WTC11 (cell line): ENCODE measurements around the gene GFPT1. TPM values are rescaled to one million over a fixed set of nuclear protein-coding genes. Genes with fewer than 3 reads are reported as not detected.

ENCODE experiments used
- ATAC-seq: fragments of 200-7000 bp; cut with Tn5 transposase; 2 replicates; pipeline ENCODE4 v1.10.0; 2021; ENCODE audit warnings: mild to moderate bottlenecking, moderate library complexity
- CTCF ChIA-PET: fragments of 300-600 bp; sonication (Branson Sonifier 250); formaldehyde crosslinking; loops from one replicate; lab custom pipeline; 2021; ENCODE audit warnings: antibody characterized with exemption; lab: Charles Lee
- POLR2A ChIA-PET: fragments of 350-600 bp; sonication (Branson Sonifier 250); formaldehyde crosslinking; loops from one replicate; lab custom pipeline; 2021; ENCODE audit warnings: antibody characterized with exemption; lab: Charles Lee
- DNase-seq: peaks from one replicate; pipeline ENCODE4 v3.0.0; 2021; ENCODE audit warnings: low spot score
- H3K27ac Mint-ChIP-seq: 2 replicates; pipeline ENCODE4 v1.8.0; 2021; ENCODE audit warnings: mixed read lengths
- H3K27me3 Mint-ChIP-seq: 2 replicates; pipeline ENCODE4 v1.8.0; 2021; ENCODE audit warnings: low read depth, mild to moderate bottlenecking, moderate library complexity, mixed read lengths
- H3K36me3 Mint-ChIP-seq: 2 replicates; pipeline ENCODE4 v1.8.0; 2021; ENCODE audit warnings: mixed read lengths
- H3K4me1 Mint-ChIP-seq: 2 replicates; pipeline ENCODE4 v1.8.0; 2022; ENCODE audit warnings: mixed read lengths
- H3K4me3 Mint-ChIP-seq: 2 replicates; pipeline ENCODE4 v1.8.0; 2021; ENCODE audit warnings: mild to moderate bottlenecking, moderate library complexity, mixed read lengths
- H3K9me3 Mint-ChIP-seq: 2 replicates; pipeline ENCODE4 v1.8.0; 2021; ENCODE audit warnings: mixed read lengths
- AR ChIP-seq: fragments of 250-450 bp; sonication (Bioruptor Pico); IDR thresholded peaks from 2 replicates; pipeline ENCODE4 v1.9.0; 2021; ENCODE audit warnings: mild to moderate bottlenecking
- CBFB ChIP-seq: sonication (generic); formaldehyde crosslinking; IDR thresholded peaks from 2 replicates; pipeline ENCODE4 v1.8.1; 2022; ENCODE audit warnings: mild to moderate bottlenecking, low read depth, missing genetic modification reagents
- CREM ChIP-seq: sonication (generic); formaldehyde crosslinking; IDR thresholded peaks from 2 replicates; pipeline ENCODE4 v1.8.1; 2022; ENCODE audit warnings: mild to moderate bottlenecking, missing genetic modification reagents, moderate library complexity
- CTCF ChIP-seq: fragments of 200-600 bp; IDR thresholded peaks from 2 replicates; pipeline ENCODE4 v1.8.0; 2022; ENCODE audit warnings: antibody characterized with exemption
- E2F1 ChIP-seq: sonication (generic); formaldehyde crosslinking; IDR thresholded peaks from 2 replicates; pipeline ENCODE4 v1.8.0; 2022; ENCODE audit warnings: mild to moderate bottlenecking, missing genetic modification reagents
- ESRRA ChIP-seq: sonication (generic); formaldehyde crosslinking; IDR thresholded peaks from 2 replicates; pipeline ENCODE4 v1.8.1; 2022; ENCODE audit warnings: mild to moderate bottlenecking, missing genetic modification reagents, borderline replicate concordance
- FOXK1 ChIP-seq: sonication (generic); formaldehyde crosslinking; IDR thresholded peaks from 2 replicates; pipeline ENCODE4 v1.8.0; 2022; ENCODE audit warnings: mild to moderate bottlenecking, moderate library complexity, missing genetic modification reagents
- FOXP1 ChIP-seq: sonication (generic); formaldehyde crosslinking; IDR thresholded peaks from 2 replicates; pipeline ENCODE4 v1.8.0; 2022; ENCODE audit warnings: missing genetic modification reagents, mild to moderate bottlenecking, moderate library complexity, borderline replicate concordance
- GABPB1 ChIP-seq: sonication (generic); formaldehyde crosslinking; IDR thresholded peaks from 2 replicates; pipeline ENCODE4 v1.8.1; 2023; ENCODE audit warnings: mild to moderate bottlenecking, missing genetic modification reagents
- JUN ChIP-seq: sonication (generic); formaldehyde crosslinking; IDR thresholded peaks from 2 replicates; pipeline ENCODE4 v1.8.0; 2023; ENCODE audit warnings: mild to moderate bottlenecking, missing genetic modification reagents
- NFYB ChIP-seq: sonication (generic); formaldehyde crosslinking; conservative IDR thresholded peaks from 2 replicates; pipeline ENCODE4 v1.8.0; 2022; ENCODE audit warnings: low read depth, missing genetic modification reagents
- TP53 ChIP-seq: sonication (generic); formaldehyde crosslinking; IDR thresholded peaks from 2 replicates; pipeline ENCODE4 v1.8.1; 2023; ENCODE audit warnings: mild to moderate bottlenecking, missing genetic modification reagents
- ZNF121 ChIP-seq: sonication (generic); formaldehyde crosslinking; IDR thresholded peaks from 2 replicates; pipeline ENCODE4 v1.8.0; 2023; ENCODE audit warnings: missing genetic modification reagents
- ZNF232 ChIP-seq: sonication (generic); formaldehyde crosslinking; IDR thresholded peaks from 2 replicates; pipeline ENCODE4 v1.8.0; 2022; ENCODE audit warnings: mild to moderate bottlenecking, missing genetic modification reagents
- ZNF425 ChIP-seq: fragments of 250-450 bp; sonication (Bioruptor Pico); conservative IDR thresholded peaks from 2 replicates; pipeline ENCODE4 v1.9.0; 2021; ENCODE audit warnings: mild to moderate bottlenecking
- total RNA-seq: library from RNA; stranded (reverse); gene quantifications from 3 replicates; pipeline ENCODE4 v1.2.3, GENCODE V29; 2021

GFPT1 gene
- total RNA-seq, 1 experiment from 2014 or later = 65.5 TPM

- TF ChIP-seq AR (CRISPR knock-in tag) (no peak), CREM (CRISPR knock-in tag) (no peak), ZNF425 (CRISPR knock-in tag) (no peak), JUN (CRISPR knock-in tag) (no peak), GABPB1 (CRISPR knock-in tag) (no peak), ZNF232 (CRISPR knock-in tag) (no peak), FOXP1 (CRISPR knock-in tag) (no peak)
Observed at GRCh38 chr2:69330781-69331180, 56.2 kb downstream of the GFPT1 start (continued).

DNA sequence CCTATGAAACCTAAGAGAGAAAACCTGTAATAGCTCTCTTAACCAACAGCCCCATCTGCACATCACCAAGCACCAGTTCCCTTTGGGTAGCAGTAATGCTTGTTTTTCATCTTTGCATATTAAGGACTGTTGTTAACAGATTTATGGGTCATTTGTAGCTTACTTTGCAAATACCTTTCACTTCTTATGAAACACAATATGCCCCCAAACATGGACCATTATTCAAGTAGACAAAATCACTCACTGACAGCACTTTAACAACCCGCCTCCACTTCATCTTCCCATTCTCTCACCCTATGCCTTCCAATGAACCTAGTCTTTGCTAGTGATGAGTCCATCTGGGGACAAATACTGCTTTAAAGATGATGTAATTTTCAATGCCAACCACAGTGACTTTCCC lies 64.4 kb downstream of the GFPT1 start:
- Mint-ChIP-seq H3K27me3 (no peaks in the 10 kb centered on the region), H3K4me1 (no peaks in the 10 kb centered on the region), H3K4me3 (no peak overlapping the region)

More for the DNA sequence above, 64.4 kb downstream of the GFPT1 start:
- no peak for ATAC-seq
- CTCF ChIA-PET = interaction anchor here (1.1 kb wide), 1 partner anchor 17 kb away, joined by 3 read pairs; no protein-coding TSS in a partner anchor
- H3K36me3 Mint-ChIP-seq = peaks cover 52% of the 10 kb centered on the region
- no peak overlapping the region for H3K27ac Mint-ChIP-seq
- TF ChIP-seq AR (CRISPR knock-in tag) = no peak
- TF ChIP-seq CBFB = no peak
- no peak for TF ChIP-seq CTCF
- TF ChIP-seq TP53 = no peak
- no peak for TF ChIP-seq FOXK1 (CRISPR knock-in tag)
- no peak for TF ChIP-seq ZNF121 (CRISPR knock-in tag)
- TF ChIP-seq ESRRA (CRISPR knock-in tag) = no peak
- no peak for TF ChIP-seq E2F1 (CRISPR knock-in tag)
- TF ChIP-seq NFYB (CRISPR knock-in tag) = no peak
- POLR2A ChIA-PET = interaction anchor here (0.6 kb wide), 1 partner anchor 198 kb away, joined by 4 read pairs; no protein-coding TSS in a partner anchor
- H3K9me3 Mint-ChIP-seq = peaks cover 1% of the 10 kb centered on the region
- DNase-seq = no peak
